Mucosa of stomach (tissue), 1 donor: Measurements from ENCODE around the gene CDC123.

Experiments used
- H3K27me3 ChIP-seq: one replicate; pipeline ENCODE4 v1.7.0; 2013; ENCODE audit warnings: mild to moderate bottlenecking, low read length; ENCODE audit not compliant: control insufficient read depth, insufficient read depth
- H3K36me3 ChIP-seq: one replicate; pipeline ENCODE4 v1.7.0; 2013; ENCODE audit warnings: low read length; ENCODE audit not compliant: control insufficient read depth, insufficient read depth
- H3K4me1 ChIP-seq: one replicate; pipeline ENCODE4 v1.7.0; 2013; ENCODE audit warnings: mild to moderate bottlenecking, low read length; ENCODE audit not compliant: control insufficient read depth, insufficient read depth
- H3K4me3 ChIP-seq: one replicate; pipeline ENCODE4 v1.7.0; 2013; ENCODE audit warnings: low read length
- H3K9ac ChIP-seq: one replicate; pipeline ENCODE4 v1.7.0; 2013; ENCODE audit warnings: mild to moderate bottlenecking, low read length, moderate library complexity
- H3K9me3 ChIP-seq: one replicate; pipeline ENCODE4 v1.7.0; 2013; ENCODE audit warnings: mild to moderate bottlenecking, low read length, moderate library complexity; ENCODE audit not compliant: control insufficient read depth
- donor health status: Pancreatic carcinoma.

The CDC123 gene

DNA sequence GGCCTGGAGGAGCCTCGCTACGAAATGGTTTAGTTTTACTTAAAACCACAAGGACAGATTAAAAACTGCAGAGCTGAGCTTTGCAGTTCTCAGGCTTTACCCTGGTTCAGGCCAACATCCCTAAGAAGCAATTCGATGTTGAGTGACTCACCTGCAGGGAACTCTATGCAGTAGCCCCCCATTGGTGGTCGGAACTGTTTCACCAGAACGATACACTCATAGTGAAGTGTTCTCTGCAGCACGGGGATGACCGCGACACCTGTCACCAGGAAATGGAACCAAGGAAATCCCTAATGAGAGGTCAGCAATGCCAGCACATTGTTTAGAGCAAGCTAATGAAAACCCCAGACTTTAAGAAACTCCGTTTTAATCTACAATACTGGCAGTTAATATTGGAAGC, 18.3 kb upstream of the CDC123 start:
- Histone ChIP-seq H3K27me3 (no peaks in the 10 kb centered on the region), H3K4me3 (no peak overlapping the region), H3K9me3 (no peaks in the 10 kb centered on the region), H3K4me1 (no peaks in the 10 kb centered on the region), H3K9ac (no peak overlapping the region), H3K36me3 (peaks cover 8% of the 10 kb centered on the region)

DNA sequence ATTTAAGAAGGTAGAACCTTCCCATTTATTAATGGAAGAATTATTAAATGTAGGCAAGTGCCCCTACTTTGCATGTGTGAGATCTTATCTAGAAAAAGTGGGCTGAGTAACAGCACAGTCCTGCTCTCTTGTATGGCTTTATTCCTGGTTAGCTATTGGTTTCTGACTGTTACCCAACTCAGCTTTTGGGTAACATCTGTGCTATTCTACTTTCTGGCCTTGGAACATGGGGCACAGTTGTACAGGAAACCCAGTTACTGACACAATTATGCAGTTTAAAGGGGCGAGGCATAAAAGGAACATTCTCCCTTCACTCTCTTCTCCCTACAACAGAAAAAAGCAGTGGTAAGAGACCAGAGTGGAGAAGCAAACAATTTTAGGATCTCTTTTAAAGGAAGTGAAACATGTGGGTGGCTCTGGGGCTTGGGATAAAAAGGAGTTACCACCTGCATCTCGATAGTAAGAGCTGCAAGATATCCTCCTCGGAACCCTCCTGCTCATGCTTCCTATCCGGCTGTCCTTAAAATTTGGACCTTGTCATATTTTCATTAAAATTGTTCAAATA, 16.3 kb upstream of the CDC123 start:
- Histone ChIP-seq H3K4me3 (no peak overlapping the region), H3K4me1 (no peaks in the 10 kb centered on the region), H3K27me3 (no peaks in the 10 kb centered on the region), H3K9me3 (no peaks in the 10 kb centered on the region), H3K9ac (no peak overlapping the region), H3K36me3 (peaks cover 8% of the 10 kb centered on the region)

DNA sequence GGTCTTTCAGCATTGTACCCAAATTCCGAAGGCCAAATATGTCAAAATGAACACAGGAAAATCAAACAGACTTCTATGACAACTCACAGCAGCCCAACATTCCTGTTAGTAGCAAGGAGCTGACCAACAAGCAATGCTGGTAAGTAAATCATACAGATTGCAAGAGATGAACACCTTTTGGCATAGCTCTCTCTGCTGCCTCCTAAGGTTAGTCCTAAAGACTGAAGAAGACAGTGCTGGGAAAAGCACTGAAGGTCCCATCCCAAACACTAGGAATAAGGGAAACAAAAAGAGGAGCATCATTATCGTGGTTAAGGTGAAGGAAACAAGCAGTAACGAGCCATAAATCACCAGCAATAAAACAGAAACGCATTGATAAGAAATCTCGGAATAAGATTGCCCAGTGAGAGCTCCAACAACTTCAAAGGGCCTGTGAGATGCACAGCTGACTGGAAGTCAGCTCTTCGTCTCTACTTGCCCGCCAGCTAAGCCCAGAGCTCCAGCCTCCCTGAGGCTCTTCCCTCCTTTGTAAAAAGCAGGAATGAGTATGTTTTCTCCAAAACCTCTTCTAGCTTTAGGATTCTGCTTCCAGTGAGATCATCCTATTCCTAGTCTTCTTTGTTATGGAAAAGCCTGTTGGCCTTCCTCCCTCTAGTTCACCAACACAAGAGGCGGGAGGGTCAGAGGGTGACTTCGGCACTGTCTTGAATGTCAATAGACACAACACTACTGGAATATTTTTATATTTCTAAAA, 15.6 kb upstream of the CDC123 start:
- no peaks in the 10 kb centered on the region for H3K9me3 ChIP-seq
- H3K4me3 ChIP-seq: no peak overlapping the region
- peaks cover 8% of the 10 kb centered on the region for H3K36me3 ChIP-seq

DNA sequence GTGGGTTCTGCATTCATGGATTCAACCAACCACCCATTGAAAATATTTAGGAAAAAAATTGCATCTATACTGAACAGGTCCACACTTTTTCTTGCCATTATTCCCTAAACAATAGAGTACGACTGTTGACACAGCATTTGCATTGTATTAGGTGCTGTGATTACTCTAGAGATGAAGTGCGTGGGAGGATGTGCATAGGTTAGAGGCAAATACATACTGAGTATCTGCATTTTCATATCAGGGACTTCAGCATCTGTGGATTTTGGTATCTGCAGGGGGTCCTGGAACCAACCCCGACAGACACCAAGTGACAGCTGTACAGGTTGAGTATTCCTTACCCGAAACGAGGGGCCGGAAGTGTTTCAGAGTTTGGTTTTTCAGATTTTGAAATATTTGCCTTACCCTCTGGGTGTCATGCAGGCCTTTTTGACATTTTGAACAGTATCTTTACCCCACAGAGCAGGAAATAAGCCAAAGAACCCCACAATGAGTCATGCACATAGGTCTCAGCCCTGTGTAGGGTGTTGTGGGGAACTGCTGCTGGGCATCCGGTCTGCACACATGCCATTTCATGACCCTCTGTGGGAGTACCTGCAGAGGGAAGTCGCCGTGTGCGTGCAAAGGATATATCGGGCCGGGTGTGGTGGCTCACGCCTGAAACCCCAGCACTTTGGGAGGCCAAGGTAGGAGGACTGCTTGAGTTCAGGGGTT, 14.8 kb upstream of the CDC123 start:
- H3K9me3 ChIP-seq: no peaks in the 10 kb centered on the region
- no peaks in the 10 kb centered on the region for H3K27me3 ChIP-seq
- no peak overlapping the region for H3K4me3 ChIP-seq
- peaks cover 8% of the 10 kb centered on the region for H3K36me3 ChIP-seq
- no peak overlapping the region for H3K9ac ChIP-seq
- H3K4me1 ChIP-seq: no peaks in the 10 kb centered on the region

More for the DNA sequence above, 15.6 kb upstream of the CDC123 start:
- H3K27me3 ChIP-seq: no peaks in the 10 kb centered on the region
- no peaks in the 10 kb centered on the region for H3K4me1 ChIP-seq
- H3K9ac ChIP-seq: no peak overlapping the region

DNA sequence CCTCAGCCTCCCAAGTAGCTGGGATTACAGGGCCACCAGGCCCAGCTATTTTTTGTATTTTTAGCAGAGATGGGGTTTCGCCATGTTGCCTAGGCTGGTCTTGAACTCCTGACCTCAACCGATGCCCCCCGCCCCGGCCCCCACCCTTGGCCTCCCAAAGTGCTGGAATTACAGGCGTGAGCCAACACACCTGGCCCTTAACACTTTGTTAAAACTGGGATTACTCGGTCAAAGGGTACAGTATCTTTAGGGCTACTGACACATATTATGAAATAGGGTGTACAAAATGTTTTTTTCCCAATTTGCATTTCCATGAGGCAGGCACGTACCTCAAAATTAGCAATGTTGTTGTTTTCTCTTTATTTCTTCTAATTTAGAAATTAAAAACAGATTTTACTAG, 11.8 kb upstream of the CDC123 start:
- Histone ChIP-seq H3K9me3 (no peaks in the 10 kb centered on the region), H3K36me3 (no peaks in the 10 kb centered on the region), H3K27me3 (no peaks in the 10 kb centered on the region), H3K9ac (no peak overlapping the region), H3K4me3 (no peak overlapping the region), H3K4me1 (no peaks in the 10 kb centered on the region)

DNA sequence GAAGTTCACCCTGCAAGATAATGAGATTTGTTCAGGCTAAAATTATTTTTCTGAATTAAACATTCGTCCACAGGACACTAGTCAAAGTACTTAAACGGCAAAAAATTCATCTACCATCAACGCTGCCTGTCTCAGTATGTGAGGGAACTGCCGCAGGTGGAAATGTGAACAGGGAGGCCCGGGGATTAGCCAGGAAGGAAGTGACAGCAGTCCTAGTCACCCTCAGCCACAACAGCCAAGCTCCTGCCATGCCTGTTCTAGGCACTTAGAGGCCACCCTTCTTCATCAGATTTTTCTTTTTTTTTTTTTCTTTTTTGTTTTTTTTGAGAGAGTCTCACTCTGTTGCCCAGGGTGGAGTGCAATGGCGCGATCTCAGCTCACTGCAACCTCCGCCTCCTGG, 9.7 kb upstream of the CDC123 start:
- H3K9ac ChIP-seq: no peak overlapping the region
- H3K4me3 ChIP-seq: no peak overlapping the region
- H3K27me3 ChIP-seq: no peaks in the 10 kb centered on the region
- no peaks in the 10 kb centered on the region for H3K4me1 ChIP-seq
- no peaks in the 10 kb centered on the region for H3K36me3 ChIP-seq
- H3K9me3 ChIP-seq: no peaks in the 10 kb centered on the region

DNA sequence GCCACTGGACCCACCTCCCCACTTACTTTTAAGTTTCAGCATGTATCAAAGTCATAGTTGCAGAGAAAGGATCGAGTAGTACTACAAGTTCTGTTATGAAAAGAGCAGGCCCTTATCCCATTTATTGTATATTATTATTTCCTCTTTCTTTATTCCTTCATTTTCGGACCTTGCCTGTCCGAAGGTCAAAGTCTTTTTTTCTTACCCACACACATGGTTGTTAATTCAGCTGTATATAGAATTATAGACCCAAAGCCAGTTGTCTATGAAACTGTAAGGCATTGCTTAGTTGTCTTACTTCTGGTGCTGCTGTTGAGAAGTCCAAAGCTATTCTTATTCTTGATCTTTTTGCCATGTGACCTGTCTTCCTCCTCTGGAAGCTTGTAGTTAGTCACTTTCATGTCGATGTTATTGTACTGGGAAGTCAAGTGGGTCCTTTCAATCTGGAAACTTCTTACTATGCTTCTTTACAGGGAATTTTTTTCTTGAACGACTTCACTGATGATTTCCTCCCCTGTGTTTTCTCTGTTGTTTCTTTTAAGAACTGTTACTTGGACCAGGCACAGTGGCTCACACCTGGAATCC, 8.6 kb upstream of the CDC123 start:
- no peaks in the 10 kb centered on the region for H3K36me3 ChIP-seq
- H3K9ac ChIP-seq: no peak overlapping the region
- H3K27me3 ChIP-seq: no peaks in the 10 kb centered on the region
- no peaks in the 10 kb centered on the region for H3K9me3 ChIP-seq
- no peak overlapping the region for H3K4me3 ChIP-seq
- no peaks in the 10 kb centered on the region for H3K4me1 ChIP-seq

DNA sequence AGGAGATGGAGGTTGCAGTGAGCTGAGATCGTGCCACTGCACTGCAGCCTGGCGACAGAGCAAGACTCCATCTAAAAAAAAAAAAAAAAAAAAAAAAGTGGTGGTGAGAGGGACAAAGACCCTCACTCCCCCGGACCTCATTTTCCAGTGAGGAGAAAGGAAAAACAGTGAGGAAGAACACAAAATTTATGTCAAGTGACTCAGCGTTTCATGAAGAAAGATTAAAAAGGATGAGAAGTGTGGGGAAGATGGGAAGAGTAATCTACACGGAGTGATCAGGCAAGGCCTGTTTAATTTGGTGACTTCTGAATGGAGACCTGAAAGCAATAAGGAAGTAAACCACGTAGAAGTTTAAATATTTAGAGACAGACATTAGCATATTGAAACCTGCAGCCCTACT, 7.3 kb upstream of the CDC123 start:
- no peak overlapping the region for H3K9ac ChIP-seq
- no peaks in the 10 kb centered on the region for H3K36me3 ChIP-seq

DNA sequence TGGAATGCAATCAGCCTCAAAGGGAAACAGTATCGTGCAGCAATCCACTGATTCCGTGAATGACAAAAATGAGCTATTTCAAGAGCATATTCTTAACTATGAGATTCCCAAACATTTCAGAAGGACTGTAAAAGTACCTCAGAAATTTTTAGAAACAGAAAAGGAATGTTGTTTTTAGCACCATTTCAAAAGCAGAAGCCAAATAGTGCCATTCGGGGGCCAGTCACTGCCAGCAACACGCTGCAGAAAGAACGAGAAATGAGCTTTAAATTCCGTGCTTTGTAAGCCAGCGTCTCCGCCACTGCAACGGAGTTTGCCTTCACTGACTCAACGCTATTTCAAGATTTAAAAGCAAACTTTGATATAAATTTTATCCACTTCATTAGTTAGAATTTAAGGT, 6.6 kb upstream of the CDC123 start:
- H3K4me3 ChIP-seq: no peak overlapping the region
- peaks cover 6% of the 10 kb centered on the region for H3K4me1 ChIP-seq
- no peaks in the 10 kb centered on the region for H3K9me3 ChIP-seq
- no peak overlapping the region for H3K9ac ChIP-seq
- H3K36me3 ChIP-seq: no peaks in the 10 kb centered on the region
- no peaks in the 10 kb centered on the region for H3K27me3 ChIP-seq

More for the DNA sequence above, 7.3 kb upstream of the CDC123 start:
- no peaks in the 10 kb centered on the region for H3K27me3 ChIP-seq
- no peaks in the 10 kb centered on the region for H3K9me3 ChIP-seq
- no peak overlapping the region for H3K4me3 ChIP-seq
- H3K4me1 ChIP-seq: no peaks in the 10 kb centered on the region

DNA sequence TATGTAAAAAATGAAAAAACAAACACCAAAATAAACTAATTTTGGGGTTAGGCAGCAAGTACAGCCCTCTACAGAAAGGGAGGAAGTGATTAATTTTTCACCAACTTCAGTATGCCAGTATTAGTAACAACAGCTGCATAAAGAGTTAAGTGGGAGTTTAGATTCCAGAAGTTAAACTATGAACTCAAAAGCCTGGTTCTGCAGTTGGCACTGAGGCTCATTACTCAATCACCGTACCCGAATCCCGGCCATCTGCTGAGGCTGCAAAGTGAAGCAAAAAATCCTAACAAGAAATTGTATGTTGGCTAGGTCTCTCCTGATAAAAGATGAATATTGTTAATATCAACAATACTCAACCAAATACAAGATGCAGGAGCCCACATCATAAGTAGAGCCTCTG, 4.3 kb upstream of the CDC123 start:
- no peaks in the 10 kb centered on the region for H3K27me3 ChIP-seq
- no peaks in the 10 kb centered on the region for H3K36me3 ChIP-seq
- H3K9ac ChIP-seq: no peak overlapping the region
- H3K4me3 ChIP-seq: no peak overlapping the region
- H3K4me1 ChIP-seq: peaks cover 8% of the 10 kb centered on the region
- H3K9me3 ChIP-seq: no peaks in the 10 kb centered on the region

DNA sequence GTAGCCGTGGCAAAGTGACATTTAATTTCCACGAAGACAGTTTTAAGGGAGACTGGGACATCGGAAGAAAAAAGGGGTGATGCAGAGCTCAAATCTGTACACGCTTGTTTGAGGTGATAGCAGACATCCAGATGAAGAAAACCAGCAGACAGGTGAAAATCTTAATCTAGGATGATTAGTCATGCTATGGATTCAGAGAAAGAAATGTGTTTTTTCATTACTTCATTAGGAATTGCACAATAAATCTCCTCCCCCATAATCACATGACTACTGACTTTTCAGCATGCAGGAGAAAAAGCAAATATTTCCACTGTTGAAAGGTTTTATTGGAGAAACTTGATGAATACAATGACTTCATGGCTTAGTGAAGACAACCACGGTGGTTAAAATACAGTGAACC, 2.8 kb upstream of the CDC123 start:
- peaks cover 8% of the 10 kb centered on the region for H3K4me1 ChIP-seq

DNA sequence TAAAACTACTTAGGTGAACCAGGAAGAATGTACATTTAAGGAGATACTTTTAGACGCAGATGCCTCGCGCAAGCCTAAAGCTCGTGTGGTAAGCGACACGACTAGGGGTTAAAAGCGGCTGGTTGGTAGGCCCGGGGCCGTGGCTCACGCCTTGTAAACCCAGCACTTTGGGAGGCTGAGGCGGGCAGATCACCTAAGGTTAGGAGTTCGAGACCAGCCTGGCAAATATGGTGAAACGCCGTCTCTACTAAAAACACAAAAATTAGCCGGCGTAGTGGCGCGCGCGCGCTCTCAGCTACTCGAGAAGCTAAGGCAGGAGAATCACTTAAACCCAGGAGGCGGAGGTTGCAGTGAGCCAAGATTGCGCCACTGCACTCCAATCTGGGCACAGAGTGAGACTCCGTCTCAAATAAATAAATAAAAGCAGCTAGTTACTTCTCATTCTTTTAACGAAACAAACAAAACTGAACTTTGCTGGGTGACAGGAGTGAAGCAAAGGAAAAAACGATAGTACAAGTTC, 1.2 kb upstream of the CDC123 start:
- Histone ChIP-seq H3K4me3 (peak overlapping the region; percentile 84), H3K4me1 (peaks cover 8% of the 10 kb centered on the region), H3K27me3 (no peaks in the 10 kb centered on the region), H3K9ac (peak overlapping the region; percentile 82), H3K36me3 (peaks cover 8% of the 10 kb centered on the region), H3K9me3 (no peaks in the 10 kb centered on the region)

More for the DNA sequence above, 2.8 kb upstream of the CDC123 start:
- H3K4me3 ChIP-seq: no peak overlapping the region
- H3K27me3 ChIP-seq: no peaks in the 10 kb centered on the region
- no peak overlapping the region for H3K9ac ChIP-seq
- H3K36me3 ChIP-seq: no peaks in the 10 kb centered on the region
- no peaks in the 10 kb centered on the region for H3K9me3 ChIP-seq
